Activated CD4-positive, alpha-beta T cell treated with anti-CD3 and anti-CD28 coated beads, Interleukin-2, Interleukin-6, amounts not matched to agents 100 ng/mL and 50 ng/mL, durations not matched to agents 16 hours and 8 hours (primary cell): ENCODE data around the gene CDX1.

ENCODE experiments used
- DNase-seq: peaks from one replicate; pipeline ENCODE4 v3.0.0-alpha.2; 2020

Gene CDX1

GRCh38 chr5:150166650-150167511 lies at the start of gene CDX1:
CDX1 (plus strand) TSS chr5:150166778; CDS start chr5:150166877, 99 bp downstream.
- DNase-seq = no peak

DNA sequence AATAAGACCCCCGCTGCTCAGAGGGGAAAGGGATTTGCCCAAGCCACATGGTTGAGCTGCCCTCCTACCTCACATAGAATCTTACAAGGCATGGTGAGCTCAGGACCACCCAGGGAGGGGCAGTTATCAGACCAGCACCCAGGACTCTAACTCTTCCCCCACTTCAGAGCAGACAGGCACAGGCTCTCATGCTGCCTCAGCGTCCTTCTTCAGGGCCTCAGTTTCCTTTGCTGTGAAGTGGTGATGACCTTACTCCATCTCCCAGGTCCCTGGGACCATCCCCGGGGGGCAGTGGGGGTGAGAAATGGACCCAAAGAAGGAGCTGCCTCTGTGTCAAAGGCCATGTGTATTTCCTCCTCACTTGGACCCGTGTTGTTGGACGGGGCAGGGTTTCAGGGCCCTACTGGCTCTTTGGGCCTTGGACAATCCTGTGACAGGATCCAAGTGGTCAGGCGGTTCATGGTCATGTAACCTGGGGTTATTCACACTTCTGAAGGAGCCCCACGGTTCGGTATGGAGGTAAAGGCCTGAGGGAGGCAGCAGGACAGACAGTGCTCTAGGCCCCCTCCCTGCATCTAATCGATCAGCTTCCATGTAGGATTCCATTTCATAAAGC lies 48.5 kb upstream of the CDX1 start:
- DNase-seq = no peak

- no peak for DNase-seq
These were observed 47.9 kb upstream of the CDX1 start for GRCh38 chr5:150118561-150119229.

DNA sequence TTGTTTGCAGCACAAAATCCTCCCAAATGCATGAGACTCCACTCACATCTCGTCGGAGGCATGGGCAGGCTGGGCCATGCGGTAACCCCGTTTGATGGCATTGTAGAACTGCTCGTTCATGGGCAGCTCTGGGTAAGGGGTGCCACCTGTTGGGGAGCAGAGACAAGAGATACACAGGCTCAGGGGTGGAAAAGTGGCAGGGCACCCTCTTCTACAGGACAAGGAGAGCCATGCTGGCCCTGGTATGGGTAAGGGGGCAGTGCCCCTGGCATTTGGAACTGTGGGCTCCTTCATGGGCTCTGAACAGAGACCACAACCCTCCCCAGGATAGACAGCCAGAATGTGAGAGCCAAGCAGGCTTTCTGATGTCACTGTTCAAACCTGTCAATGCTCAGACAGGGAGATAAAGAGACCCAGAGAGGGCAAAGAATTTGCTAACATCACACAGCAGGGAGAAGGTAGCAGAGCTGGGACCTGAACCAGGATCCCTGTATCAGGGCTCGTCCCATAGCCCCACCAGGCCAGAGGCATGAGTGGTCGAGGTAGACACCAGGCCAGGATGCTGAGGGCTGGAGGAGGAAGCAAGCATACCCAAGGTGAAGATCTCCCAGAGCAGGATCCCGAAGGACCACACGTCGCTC lies 47.0 kb upstream of the CDX1 start:
- DNase-seq = peak; percentile 18

- no peak for DNase-seq
These were observed 46.5 kb upstream of the CDX1 start for GRCh38 chr5:150120062-150120441.

- DNase-seq = no peak
These were observed 45.7 kb upstream of the CDX1 start for GRCh38 chr5:150120617-150121447.

GRCh38 chr5:150121448-150122157 lies 45.0 kb upstream of the CDX1 start:
- no peak for DNase-seq

DNA sequence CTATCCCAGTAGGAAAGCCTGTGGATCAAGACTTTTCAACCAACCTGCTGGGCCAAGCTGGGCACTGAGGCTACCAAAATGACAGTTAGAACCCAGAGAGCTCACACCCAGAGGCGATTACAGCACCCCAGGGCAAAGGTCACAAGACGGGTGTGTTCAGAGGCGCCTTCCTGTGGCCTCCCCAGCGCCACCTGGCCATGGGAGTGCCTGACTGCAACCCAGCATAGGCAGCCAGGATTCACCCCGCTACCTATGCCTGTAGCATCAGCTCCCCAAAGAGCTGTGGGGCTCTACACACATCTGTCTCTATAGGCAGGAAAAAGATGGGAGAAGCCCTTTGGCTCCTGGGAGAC lies 44.4 kb upstream of the CDX1 start:
- DNase-seq = peak; percentile 64

DNA sequence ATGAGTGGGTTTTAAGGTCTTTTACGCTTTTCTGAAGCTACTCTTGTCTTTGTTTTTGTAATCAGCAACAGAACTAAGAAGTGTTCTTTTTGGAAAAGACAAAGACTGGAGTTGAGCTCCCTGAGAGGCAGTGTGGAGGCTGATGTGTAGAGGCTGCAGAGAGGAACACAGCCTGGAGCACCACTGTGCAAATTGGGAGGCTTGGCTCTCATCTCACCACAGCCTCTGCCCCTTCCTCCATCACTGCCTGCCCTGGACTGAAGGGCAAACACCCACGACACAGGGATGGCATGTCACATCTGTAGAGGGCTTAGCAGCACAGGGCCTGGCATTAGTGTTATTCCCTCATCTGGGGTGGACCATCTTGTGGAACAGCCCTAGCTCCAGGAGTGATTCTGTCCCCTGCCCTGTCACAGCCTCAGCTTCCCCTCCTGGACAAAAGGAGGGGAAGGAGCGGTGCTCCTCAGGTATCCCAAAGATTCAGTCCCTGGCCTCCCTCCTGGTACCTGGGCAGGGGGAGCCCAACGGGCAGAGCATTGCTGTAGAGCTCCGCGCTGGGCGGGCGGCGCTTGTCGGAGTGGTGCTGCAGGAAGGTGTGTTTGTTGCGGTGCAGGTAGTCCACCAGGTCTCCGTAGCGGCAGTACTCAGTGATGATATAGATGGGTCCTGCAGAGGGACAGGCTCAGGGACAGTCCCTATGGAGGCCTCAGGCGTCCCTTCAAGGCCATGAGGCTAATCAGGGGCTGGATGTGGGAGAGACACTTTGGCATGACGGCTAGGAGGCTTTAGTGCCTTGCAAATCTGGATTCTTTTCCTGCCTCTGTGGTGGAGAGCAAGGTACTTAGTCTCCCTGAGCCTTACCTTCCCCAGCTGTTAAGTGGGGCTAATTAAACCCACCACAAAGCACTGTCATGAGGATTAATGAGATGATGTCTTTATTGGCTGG lies 43.8 kb upstream of the CDX1 start:
- no peak for DNase-seq

- DNase-seq = no peak
These were observed 43.0 kb upstream of the CDX1 start for GRCh38 chr5:150123542-150123941.

GRCh38 chr5:150124111-150124557 lies 42.4 kb upstream of the CDX1 start:
- DNase-seq = no peak

GRCh38 chr5:150124596-150124995 lies 42.0 kb upstream of the CDX1 start:
- DNase-seq = no peak

GRCh38 chr5:150125334-150125733 lies 41.2 kb upstream of the CDX1 start:
- no peak for DNase-seq

DNA sequence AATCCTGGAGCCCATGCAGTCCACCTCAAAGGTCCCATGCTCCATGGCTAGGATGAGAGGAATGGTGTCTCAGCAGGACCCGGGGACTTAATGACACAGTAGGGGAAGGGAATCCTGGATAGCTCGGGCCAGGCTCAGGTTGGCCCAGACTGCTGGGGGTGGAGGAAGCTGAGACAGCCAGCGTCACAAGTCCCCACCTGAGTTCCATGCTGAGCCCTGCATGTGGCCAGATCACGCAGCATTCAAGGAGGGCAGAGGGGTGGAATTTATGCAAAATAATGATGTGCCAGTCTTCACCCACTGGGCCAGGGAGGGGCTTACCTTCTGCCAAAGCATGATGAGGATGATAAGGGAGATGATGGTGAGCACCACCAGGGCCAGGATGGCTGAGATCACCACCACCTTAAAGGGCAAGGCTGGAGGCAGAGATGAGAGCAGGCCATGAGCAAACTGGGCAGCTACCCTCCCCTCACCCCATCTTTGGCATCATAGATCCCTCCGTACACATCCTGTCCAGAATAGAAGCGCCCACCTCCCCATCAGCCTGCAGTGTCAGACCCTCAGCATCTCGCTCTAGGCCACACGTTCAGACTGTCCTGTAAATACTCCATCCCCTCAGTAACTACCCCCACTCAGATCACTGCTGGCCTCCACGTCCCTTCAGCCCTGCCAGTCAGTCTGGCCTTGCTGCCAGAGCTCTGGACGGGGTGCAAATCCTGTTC lies 40.2 kb upstream of the CDX1 start:
- DNase-seq = no peak

- no peak for DNase-seq
These were observed 39.7 kb upstream of the CDX1 start for GRCh38 chr5:150126921-150127265.

DNA sequence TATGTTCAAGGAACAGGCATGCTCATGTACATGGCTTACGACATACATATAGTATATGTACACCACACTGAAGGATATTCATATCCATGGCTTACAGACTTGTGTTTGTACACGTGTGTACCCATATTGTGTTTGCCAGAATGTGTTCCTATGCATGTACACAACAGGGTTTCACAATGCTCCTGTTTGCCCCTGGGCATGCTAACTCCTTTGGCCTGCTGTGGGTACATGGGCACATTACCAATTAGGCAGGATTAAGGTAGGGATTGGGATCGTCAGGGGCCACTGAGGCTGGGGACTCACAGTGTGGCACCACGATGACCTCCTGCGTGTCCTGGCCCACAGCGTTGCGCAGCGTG lies 37.1 kb upstream of the CDX1 start:
- no peak for DNase-seq

- peak; percentile 71 for DNase-seq
These were observed 36.6 kb upstream of the CDX1 start for GRCh38 chr5:150129813-150130492.

- DNase-seq = no peak
These were observed 36.1 kb upstream of the CDX1 start for GRCh38 chr5:150130493-150130922.

- DNase-seq = no peak
These were observed 35.1 kb upstream of the CDX1 start for GRCh38 chr5:150131461-150131860.
